Putamen (tissue), 1 donor: ENCODE results near the gene NEGR1.

Experiments used
- DNase-seq: peaks from one replicate; pipeline ENCODE4 v3.0.0-alpha.2; 2016; ENCODE audit warnings: low spot score

NEGR1 gene

DNA sequence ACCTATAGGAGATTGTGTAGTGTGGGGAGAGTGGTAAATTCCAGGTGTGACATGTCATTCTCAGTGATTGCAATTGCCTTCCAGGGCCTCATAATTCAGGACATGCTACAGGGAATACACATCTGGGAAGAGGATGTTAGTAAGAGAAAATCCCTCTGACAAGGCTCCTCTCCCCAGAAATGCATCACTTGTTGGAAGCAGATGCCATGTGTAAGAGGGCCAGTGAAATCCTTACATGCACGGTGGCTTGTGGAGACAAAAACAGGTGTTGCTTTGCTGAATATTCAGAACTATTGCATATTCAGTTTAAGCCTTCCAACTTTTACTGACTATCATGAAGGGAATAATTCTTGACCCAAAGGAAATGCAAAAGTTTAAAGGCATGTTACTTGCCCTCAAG is 503.4 kb downstream of the NEGR1 start:
- DNase-seq, result no peak

DNA sequence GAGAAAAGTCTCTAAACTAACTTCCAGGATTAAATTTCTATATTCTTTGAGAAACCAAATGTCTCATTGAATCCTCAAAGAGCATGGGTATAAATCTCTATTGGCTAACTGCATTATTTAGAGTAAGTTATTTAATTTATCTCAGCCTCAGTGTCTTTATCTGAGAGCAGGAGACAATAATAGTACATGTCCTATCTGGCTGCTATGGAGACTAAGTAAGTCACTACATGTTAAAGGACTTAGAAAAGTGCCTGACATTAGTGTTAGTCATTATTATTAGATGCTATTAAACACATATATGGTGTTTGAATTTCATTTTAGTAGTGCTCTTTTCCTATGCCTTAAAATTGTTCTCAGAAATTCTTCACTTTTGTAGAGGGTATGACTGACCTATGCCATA is 505.2 kb downstream of the NEGR1 start:
- DNase-seq, result no peak

DNA sequence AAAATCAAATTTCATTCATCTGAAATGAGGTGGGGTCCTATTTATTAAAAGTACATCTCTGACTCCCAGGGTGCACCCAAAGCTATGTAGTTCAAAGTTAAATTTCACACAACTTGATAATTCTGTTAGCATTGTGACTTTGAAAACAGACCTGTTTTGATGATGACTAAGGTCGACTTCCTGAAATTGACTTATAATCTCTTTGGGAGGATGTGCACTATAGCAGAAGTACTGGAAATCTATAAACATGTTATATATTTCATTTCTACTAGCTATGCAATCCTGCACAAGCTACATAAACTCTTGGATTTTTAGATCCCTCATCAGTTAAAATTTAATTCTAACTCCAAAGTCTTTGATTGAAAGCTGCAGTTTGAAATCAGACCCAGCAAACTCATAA is 507.6 kb downstream of the NEGR1 start:
- no peak for DNase-seq

DNA sequence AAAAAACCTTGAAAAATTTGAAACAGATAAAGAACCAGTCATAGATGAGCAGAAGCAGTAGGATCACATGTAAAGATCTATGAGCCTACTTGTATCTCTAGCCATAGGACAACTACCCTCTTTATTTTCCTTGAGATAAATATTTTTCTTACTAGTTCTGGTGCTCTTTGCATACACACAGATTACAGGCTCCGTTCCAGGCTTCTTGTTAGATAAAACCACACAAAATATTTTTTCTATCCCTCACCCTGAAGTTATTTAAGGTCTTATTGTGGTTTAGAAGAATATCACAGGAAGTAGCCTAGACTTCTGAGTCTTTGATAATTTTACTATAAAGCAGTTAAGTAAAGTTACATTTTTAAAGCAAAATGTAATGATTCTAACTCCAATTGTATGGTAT is 512.2 kb downstream of the NEGR1 start:
- DNase-seq, result no peak

DNA sequence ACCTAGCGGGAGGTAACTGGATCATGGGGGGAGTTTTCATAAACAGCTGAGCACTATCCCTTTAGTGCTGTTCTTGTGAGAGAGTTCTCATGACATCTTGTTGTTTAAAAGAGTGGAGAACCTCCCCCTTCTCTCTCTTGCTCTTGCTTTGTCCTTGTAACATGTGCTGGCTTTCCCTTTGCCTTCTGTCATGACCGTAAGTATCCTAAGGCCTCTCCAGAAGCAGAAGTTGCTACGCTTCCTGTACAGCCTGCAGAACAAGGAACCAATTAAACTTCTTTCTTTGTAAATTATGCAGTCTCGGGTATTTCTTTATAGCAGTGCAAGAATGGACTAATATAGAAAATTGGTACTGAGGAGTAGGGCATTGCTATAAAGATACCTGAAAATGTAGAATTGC is 515.6 kb downstream of the NEGR1 start:
- no peak for DNase-seq

DNA sequence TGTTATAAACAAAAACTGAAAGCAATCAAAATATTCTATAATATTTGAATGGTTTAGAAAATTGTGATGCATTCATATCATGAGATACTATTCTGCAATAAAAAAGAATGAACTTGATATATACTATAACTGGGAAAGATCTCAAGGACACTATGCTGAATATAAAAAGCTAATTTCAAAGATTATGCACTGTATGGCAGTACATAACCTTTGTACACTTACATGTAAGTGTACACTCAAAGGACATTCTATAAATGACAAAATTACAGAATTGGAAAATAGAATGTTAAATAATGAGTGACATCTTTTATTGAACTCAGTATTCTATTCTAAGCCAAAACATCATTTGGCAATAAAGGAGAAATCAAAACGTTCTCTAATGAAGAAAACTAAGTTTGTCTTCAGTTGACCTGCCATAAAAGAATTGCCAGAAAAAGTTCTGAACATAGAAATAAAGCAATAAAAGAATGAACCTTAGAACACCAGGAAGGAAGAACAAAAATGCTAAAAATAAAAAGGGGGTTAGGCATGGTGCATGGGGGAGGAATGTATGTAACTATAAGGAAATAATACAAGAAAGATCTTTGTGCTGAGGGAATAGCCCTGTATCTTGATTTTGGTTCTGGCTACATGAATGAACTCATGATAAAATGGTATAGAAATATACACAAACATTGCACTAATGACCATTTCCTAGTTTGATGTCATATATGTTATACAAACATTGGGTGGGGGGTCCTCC is 519.7 kb downstream of the NEGR1 start:
- DNase-seq, result no peak

DNA sequence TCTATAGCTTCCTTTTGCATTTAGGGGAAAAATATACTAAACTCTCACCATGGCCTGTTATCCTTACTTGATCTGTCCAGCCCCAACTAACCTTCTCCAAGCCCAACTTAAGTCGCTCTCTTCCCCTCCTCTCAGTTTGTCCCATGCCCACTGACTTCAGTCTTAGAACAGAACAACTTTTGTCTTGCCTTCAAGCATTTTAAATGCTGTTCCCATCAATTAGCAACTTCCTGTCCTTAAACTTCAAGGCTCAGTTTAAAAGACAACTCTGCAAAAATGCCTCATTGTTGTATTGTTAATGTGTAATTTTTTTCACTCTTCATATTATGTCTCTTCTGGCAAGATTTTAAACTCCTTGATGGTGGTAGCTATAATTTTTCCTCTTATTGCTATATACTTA is 526.9 kb downstream of the NEGR1 start:
- no peak for DNase-seq

DNA sequence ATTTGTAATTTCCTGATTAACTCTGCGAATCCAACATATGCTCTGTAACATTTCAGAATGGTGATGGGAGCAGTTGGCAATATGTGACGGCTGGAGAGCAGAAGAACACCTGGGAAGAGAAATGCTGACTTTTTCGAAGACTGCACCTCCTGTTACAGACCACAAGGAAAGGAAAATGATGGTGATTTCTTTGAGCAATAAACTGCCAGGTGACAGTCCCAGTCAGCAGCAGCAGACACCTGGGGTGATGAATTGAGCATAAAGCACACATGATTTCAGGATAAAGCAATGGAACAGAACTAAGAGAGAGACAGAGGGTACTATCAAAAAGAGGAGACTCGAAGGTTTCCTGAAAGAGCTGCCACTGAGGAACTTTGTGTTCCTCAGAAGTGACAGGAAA is 528.6 kb downstream of the NEGR1 start:
- no peak for DNase-seq

DNA sequence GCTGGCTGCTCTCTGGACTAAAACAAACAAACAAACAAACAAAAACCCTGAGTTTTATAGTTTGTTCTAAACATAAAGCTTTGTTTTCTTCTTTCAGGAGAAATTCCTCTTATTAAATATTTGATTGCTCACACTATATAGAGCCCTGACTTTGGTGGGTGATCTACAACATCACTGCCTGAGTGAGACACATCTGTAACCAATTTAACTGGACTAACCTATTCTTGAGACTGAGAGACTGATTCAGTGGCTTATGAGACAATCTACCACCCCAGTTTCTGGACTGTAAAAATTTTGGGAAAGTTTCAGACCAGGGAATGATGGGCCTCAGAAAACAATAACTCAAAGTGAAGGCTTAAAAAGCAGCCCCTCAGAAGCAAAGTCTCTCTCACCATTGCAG is 537.0 kb downstream of the NEGR1 start:
- no peak for DNase-seq

DNA sequence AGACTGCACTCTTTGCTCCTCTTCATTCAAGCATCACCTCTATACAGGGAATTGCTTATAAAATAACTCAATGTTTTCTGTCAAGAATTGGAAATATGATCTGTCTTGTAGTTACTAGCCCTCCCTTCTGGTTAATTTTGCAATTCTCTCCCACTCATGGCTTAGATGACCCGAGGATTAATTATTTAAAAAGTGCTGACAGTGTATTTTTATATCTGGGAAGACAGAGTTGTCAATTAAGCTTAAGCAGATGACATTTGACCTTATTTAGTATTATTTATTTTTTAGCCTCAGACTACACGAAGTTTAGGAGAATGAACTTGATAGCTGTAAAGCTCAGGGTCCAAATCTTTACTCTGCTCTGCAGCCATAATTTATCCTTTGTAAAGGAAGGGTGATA is 538.5 kb downstream of the NEGR1 start:
- no peak for DNase-seq

DNA sequence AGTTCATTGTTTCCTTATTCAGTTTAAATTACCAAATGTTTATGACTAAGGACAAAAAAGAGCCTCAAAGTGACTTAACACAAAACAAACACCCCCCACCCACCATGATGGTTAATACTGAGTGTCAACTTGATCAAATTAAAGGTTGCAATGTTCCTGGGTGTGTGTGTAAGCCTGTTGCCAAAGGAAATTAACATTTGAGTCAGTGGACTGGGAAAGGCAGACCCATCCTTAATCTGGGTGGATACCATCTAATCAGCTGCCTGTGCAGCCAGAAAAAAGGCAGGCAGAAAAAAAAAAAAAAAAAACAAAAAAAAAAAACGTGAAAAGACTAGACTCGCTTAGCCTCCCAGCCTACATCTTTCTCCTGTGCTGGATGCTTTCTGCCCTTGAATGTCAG is 543.4 kb downstream of the NEGR1 start:
- no peak for DNase-seq

DNA sequence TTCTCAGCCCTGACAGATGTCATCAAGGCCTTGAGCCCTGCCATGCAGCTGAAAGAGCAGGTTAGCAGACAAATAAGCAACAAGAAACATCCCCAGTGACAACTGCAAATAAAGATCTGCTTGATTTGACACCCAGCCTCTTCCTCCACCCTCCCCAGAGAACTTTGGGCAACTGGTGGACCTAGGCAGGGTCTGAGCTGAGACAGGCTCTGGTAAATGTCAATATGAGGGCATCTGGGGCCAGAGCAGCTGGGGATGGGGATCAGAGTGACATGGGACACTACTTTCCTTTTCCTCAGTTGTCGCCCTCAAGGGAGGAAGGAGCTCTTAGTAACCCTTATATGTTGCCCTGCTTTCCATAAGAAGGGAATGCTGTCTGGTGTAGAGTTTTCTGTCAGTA is 544.1 kb downstream of the NEGR1 start:
- no peak for DNase-seq

DNA sequence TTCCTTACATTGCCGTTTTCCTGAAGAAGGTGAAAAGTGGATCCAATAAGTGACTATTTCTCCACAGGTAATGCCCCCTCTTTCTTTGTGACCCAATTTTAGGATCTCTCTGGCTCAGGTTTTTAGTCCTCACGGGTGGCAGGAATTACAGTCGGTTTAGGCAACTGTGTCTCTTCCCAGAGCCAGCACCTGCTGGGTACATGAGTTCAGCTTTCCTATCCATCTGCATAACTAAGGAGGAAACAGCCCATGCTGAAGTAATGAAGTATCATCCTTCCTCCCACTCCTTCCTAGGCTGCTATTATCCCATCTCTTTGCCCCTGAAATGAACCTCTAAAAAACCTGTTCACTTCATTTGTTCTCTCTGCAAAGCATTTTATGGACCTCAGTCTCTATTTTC is 544.6 kb downstream of the NEGR1 start:
- DNase-seq, result no peak

DNA sequence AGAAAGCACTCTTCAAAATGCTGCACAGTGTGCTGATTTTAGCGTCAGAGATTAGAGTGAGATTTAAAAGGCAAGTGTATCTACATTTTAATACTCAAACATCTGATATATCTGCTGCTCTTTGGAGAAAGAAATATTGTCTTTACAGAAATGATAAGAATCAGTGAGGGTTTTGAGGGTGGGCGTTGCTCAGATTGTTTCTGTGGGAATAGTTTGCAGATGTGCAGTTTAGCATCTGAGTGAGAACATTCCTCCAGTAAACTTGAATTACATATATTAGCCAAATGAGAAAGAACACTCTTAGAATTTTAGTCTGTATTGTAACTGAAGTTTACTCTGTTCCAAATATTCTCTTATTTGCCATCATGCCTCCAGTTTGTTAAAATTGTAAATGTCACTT is 549.2 kb downstream of the NEGR1 start:
- DNase-seq, result no peak

DNA sequence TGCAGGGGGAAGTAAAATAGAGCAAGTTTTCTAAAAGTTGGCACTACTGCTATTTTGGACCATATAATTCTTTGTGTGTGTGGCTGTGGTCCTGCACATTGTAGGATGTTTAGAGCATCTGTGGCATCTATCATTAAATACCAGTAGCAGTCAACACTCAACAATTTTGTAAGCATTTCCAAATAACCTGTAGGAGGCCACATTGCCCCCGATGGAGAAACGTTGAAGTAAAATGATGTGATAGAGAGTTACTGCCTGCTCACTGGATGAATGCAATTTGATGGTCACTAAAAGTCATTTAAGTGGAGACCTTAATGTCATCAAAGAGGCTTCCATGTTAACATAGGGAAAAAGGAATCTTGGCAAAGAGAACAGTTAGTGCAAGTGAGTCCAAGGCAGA is 560.8 kb downstream of the NEGR1 start:
- DNase-seq, result no peak

DNA sequence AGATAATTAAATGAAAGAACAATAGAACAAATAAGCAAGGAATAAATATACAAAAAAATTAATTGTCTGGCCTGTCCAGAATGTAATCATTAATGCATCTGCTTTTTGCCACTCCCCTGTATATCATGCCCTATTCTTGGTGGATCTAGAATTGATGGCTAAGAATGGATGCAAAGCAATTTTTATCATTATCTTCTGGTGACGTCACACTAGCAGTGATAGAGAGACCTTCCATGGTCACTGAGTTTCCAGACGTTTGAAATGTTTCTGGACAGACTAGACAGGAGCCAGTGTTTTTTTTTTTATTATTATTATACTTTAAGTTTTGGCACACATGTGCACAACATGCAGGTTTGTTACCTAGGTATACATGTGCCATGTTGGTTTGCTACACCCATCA is 563.0 kb downstream of the NEGR1 start:
- no peak for DNase-seq

DNA sequence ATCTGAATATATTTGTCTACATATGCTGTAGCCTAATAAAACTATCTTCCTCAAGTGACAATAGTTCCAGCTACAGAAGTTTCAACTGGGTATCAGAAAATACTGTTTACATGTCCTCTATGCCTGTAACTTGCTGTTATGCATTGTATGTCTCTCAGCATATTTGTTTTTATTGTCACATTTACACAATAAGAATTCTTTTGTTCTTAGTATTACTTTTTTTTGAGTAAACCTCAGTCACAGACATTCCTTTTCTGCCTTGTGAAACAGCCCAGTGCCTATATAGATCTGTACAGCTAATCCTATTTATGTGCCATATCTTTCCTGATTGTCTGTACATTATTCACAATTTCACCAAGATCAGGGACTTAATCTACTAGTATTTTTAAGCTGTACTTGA is 565.2 kb downstream of the NEGR1 start:
- DNase-seq, result no peak

DNA sequence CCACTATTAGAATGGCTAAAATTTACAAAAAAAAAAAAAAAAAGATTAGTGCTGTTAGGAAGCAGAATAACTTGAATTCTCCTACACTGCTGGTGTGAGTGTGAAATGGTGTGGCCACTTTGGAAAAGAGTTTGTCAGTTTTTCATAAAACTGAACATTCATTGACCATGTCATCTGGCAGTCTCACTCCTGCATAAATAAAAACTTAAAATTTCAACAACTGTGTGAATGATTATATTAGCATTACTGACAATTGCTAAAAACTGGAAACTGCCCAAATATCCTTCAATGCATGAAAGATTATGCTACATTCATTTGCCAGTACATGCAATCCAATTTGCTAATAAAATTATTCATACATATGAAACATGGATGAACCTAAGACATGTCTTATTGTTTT is 570.9 kb downstream of the NEGR1 start:
- no peak for DNase-seq

DNA sequence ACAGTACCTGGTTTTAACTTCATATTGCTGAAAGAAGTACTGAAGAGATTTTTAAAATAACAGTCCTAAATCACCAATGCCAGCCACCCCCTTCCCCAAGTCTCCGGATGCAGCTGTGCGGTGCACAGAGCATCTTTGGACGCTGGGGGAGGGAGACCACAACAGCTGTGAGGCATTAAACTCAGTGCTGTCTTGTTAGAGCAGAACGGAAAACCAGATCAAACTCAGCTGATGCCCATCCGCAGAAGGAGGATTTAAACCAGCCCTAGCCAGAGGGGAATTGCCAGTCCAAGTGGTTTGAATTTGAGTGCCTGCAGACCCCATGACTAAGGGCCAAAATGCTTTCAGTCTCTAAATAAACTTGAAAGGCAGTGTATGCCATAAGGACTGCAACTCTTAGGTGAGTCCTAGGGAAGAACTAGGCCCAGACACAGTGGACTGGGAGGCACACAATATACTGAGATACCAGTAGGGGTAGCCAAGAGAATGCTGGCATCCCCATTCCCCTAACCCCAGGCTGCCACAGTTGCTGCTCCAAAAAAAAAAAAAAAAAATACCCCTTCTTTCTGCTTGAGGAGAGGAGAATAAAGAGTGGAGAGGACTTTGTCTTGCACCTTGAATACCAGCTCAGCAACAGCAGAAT is 576.2 kb downstream of the NEGR1 start:
- DNase-seq, result no peak

DNA sequence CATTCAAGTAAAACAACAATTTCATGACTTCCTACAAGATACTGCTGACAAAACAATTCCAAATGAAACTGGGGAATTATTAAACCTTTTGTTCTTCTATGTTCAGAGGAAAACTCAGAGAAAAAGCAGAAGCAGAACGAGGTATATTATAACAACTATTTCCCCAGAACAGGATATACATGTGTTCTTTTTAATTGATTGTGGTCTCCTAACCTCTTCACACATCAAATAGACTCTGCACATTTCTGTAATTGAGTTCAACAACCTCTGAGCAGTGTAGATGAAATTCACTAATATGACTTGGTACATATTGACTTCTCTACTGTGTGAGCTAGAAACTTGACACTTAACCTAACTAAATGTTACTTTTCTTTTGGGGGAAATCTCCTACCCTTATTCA is 584.2 kb downstream of the NEGR1 start:
- DNase-seq, result no peak

DNA sequence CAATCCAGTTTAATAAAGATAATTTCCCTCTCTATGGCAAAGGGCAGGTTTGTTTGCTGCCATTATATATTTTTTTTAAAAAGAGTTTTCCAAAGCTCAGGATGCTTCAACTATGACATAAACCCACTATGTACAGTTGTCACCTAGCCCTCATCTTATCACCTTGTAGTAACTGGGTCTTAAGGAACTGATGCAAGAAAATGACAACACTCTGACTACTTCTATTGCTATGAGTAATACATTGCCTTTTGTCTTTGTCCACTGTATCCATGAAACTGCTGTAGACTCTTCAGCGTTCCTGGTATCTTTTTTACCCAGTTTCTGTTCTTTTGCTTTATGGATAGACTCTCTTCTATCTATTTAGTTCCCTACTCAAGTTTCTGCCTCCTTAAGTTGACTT is 586.5 kb downstream of the NEGR1 start:
- DNase-seq, result no peak

DNA sequence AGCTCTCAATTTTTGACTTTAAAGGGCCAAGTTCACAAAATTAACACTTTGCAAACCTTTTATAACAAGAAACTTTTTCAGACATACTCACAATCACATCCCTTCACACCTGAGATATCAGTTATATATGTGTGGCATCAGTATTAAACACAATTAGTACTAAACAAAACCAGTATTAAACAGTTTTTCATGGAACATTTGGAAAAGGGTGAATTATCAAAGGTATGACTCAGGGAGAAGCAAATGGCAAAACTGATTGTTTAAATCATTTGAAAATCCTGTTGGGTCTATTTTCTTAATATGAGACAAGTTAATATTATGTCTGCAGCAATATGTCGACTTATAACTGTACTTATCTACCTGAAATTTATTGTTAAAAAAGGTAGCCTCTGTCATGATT is 587.3 kb downstream of the NEGR1 start:
- DNase-seq, result no peak

DNA sequence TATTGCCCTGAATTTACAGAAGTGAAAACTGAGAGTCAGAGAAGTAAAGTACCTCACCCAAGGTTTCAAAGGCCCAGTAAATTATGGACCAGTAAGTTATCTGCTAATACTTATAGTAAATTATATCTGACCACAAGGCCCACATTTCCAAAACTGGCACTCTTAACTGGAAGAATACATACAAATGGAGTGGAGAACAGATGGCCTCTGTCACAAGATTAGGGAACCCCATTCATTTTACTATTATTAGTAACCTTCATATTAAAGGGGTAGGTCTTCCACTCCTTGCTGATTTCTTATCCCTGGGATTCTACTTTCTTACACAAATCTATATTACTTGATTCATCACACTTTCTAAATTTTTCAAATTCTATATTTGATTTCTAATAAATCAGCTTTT is 588.8 kb downstream of the NEGR1 start:
- DNase-seq, result no peak

DNA sequence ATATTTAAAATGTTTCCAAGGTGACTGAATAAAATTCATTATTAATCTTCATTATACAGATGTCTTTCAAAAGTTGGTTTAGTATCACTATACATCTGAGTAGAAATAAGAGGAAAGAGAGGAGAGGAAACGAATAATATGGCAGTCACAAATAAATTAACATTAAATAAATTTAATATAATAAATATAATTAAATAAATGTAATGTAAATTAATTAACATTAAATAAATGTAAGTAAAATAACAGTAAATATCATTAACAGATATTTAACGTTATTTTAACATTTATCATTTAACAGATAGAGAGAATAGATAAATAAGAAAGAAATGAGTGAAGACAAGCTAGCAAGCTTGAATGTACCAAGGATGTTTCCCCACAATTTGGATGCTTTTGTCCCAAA is 592.7 kb downstream of the NEGR1 start:
- no peak for DNase-seq
